Measurements from ENCODE around the gene FOXP1.

DNA sequence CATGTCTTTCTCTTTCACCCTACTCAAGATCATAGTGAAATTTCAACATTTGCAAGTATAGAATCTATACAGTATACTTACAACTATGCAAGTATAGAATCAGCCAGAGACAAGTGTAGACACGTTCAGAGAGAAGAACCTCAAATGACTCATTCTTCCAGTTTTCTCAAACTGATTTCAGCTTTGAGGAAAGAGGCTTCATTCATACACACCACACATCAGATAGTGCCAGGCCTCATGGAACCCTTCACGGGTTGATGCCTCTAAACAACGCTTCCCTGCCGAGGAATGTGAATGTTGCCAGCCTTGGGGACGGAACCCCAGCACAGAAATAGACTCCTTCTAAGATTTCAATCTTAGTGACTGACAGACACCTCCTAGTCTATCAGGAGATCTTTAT lies 135.7 kb downstream of the FOXP1 start:
- TF ChIP-seq SP1 (IDR thresholded peaks at IDR 0.05), result no peak
- no peak for TF ChIP-seq CTCF (IDR thresholded peaks at IDR 0.05; ENCODE audit: low read depth, low read length, missing input control)
